Thyroid gland (tissue), 4 donors: ENCODE measurements around the gene JAKMIP1.

Experiments
- POLR2A ChIP-seq, 2 donors: fragments of 450-650 bp; IDR thresholded peaks; one replicate each; pipeline ENCODE4 v1.6.1; 2017; ENCODE audit warnings: antibody characterized with exemption in 2 of 2, mild to moderate bottlenecking in 2 of 2, moderate library complexity in 1 of 2
- TF ChIP-seq, protein P1 (sequence below), 6 experiments: fragments of 200-600 bp in 3 of 6; fragments of 450-650 bp in 3 of 6; sonication (generic) in 3 of 6; IDR thresholded peaks; one replicate each; pipeline ENCODE4 v1.5.1; 2016 to 2019; ENCODE audit warnings: antibody characterized with exemption in 6 of 6, mild to moderate bottlenecking in 2 of 6, inconsistent platforms in 1 of 6, moderate library complexity in 1 of 6

DNA sequence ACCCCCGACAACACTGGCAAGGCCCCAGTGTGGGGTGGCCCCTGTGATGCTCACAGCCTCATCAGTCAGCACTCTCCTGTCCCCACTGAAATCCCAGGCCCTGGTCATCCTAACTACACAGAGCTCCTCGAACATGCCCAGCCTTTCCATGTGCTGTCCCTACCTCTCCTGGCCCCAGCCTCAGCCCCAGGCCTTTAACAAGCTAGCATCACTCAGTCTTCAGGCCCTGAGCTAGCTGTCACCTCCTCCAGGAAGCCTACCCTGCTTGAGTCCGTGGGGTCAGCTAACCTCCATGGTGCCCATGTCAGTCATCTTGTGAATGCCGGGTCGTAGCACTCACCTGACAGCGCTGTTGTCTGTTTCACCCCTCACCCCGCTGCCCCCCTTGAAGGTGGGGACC, 156.5 kb downstream of the JAKMIP1 start:
- TF ChIP-seq, protein P1, sequence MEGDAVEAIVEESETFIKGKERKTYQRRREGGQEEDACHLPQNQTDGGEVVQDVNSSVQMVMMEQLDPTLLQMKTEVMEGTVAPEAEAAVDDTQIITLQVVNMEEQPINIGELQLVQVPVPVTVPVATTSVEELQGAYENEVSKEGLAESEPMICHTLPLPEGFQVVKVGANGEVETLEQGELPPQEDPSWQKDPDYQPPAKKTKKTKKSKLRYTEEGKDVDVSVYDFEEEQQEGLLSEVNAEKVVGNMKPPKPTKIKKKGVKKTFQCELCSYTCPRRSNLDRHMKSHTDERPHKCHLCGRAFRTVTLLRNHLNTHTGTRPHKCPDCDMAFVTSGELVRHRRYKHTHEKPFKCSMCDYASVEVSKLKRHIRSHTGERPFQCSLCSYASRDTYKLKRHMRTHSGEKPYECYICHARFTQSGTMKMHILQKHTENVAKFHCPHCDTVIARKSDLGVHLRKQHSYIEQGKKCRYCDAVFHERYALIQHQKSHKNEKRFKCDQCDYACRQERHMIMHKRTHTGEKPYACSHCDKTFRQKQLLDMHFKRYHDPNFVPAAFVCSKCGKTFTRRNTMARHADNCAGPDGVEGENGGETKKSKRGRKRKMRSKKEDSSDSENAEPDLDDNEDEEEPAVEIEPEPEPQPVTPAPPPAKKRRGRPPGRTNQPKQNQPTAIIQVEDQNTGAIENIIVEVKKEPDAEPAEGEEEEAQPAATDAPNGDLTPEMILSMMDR (IDR thresholded peaks at IDR 0.05) = no peak
- no peak for TF ChIP-seq POLR2A (IDR thresholded peaks at IDR 0.05)
